ENCODE data around the gene TSHZ2.
A peak's percentile ranks its signal among the peaks of the same experiment; 100 is the strongest.
"Not testable (repeated sequence)": the region's sequence is repeated elsewhere in the genome, so short reads cannot be mapped to it uniquely, and the experiment has no call there.

The TSHZ2 gene

DNA sequence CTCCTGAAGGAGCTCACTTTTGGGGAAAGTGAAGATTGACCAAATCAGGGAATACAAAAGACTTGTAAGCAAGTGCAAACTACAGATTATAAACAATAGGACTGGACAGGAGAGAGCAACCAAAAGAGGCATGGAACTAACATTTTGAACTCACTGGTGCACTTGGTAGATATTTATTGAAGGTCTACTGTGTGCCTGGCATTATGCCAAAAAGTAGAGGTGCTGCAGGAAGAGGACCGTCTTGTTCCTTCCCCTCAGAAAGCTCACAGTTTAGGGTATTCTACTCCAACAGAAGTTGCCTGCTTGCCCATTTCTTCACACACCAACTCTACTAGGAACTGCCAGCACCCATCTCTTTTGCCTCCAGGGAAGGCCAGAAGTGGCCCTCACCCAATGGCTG is 10.0 kb upstream of the TSHZ2 start:
- DNase-seq (ENCODE audit: low read depth in 2 of 2) = no peak

DNA sequence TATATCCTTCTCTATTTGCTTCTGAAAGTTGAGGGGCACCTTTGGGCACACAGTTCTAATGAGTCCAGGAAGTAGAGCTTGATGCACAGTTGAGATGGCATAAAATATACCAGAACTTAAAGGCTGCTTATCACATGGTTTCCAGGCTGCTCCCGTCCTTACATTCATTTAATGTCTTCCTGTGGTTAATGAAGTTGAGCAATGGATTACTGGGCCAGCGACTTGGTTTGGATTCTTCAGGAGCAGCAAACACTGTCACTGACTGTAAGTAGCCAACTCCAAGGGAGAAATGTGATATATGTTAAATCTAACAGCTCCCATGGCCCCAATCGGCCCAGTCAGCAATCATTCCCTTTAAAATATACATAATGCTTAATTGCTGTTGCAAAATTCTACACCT is 9.0 kb upstream of the TSHZ2 start:
- DNase-seq (ENCODE audit: low read depth in 2 of 2) = no peak

DNA sequence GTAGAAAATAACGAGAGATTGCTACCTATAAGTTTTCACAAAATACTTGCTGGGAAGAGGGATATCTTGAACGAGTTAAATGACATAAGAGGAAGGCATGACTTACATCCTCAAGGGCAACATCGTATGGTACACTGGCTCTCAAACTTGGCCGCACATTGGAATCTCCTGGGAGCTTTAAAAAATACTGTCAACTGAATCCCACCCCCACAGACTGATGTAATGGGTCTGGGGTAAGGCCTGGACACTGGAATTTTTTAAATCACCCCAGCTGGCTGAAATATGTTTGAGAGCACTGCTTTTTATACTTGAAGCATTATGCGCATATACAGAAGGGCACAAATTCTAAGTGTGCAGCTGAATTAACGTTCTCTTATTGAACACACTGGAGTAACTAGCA is 8.0 kb upstream of the TSHZ2 start:
- no peak for DNase-seq (ENCODE audit: low read depth in 2 of 2)

DNA sequence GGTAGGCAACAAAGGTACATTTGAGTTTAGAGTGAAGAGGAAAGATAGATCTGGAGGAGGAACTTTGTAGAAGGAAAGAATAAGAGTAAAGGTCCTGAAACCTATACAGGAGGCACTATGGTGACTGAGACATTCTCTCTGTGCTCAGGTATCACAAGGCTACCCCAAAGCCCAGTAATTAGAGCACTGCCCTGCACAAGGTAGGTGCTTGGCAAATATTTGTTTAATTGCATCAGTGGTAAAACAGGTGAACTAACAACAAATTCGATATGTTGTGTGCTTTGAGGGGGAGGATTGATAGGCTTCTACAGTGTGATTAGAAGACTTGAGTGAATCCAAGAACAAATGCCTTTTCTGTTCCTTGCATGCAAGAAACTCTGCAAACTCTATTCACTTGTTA is 6.8 kb upstream of the TSHZ2 start:
- DNase-seq (ENCODE audit: low read depth in 2 of 2) = no peak

DNA sequence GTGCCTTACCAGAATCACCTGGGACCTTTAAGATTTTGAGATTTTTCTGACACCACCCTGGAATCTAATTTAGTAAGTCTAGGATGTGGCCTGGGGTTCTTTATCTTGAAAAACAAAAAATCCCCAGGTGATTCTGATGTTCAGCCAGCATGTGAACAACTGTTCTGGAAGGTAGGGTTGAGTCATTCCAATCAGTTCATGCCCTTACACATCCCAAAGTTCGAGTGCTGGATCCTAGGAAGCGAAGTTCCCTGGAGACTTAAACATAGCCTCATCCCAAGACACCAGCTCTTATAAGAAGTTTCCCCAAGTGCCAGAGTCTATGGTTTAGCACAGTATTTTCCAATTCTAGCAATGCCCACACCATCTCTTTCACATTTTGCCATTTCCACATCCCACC is 6.3 kb upstream of the TSHZ2 start:
- DNase-seq (ENCODE audit: low read depth in 2 of 2) = no peak

DNA sequence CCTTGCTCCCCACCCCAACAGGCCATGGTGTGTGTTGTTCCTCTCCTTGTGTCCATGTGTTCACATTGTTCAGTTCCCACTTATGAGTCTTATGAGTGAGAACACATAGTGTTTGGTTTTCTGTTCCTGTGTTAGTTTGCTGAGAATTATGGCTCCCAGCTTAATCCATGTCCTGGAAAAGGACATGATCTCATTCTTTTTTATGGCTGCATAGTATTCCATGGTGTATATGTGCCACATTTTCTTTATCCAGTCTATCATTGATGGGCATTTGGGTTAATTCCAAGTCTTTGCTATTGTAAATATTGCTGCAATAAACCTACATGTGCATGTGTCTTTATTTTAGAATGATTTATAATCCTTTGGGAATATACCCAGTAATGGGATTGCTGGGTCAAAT is 5.6 kb upstream of the TSHZ2 start:
- DNase-seq (ENCODE audit: low read depth in 2 of 2) = not testable (repeated sequence)

DNA sequence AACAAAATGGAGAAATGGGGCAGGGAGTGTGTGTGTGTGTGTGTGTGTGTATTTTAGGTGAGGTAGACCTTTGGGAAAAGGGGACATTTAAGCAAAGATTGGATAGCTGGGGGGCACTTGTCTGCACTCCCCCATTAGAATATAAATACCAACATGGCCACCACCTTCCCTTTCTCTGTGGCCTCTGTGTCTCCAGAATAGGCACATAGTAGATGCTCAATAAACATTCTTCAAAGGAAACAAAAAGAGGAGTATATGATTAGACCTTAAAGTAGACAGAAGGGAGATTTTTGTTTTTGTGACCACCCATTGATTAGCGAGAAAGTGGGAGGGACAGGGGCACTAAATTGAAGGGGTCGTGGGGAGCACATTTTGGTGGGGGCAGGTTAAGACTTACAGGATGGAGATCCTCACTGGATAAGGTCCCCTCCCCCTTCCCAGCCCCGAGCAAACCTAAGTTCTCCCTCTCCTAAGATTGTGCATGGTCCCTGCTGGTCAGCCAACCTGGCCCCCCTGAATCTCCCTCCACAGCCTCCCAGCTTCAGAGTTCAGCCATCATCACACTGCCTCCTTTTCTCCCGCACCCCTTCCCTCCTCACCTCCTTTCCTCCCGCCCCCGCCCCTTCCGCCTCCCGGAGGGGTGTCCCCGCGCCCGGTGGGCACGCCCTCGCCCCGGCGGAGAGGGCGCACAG is 514 bp upstream of the TSHZ2 start:
- DNase-seq (ENCODE audit: low read depth in 2 of 2) = no peak

DNA sequence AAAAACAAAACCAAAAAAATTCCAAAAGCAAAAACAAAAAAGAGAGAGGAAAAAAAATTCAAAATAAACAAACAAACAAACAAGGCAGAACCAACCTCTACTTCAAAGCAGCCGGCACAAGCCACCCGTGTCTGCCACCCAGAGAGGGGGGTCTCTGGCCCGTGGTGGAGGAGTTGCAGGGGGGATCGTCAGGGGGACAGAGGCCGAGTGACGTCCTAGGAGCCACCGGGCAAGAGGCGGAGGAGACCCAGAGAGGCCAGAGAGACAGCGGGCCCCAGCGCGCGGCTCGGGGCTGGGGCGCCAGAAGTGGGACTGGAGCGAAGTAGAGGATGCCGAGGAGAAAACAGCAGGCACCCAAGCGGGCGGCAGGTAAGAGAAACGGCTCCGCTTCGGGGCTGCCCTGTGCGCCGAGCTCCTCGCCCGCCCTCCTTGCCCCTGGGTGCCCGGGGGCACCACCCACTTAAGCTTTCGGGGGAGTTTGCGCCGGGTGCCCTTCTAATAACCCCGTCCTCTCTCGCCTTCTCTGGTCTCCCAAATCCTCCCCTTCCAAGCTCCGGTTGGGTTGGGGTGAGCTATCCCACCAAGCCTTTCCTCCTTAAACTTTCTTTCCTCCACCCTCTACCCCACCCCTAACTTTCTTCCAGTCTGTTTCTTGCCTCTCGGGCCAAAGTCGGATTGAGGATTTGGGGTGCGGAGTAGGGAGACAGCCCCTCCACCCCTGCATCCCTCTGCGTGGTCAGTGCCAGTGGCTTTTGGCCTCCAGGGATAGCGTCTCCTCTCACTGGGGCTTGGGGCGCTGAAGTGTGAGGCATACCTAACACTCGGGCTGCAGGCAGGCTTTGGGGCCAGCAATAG is 1.0 kb downstream of the TSHZ2 start:
- DNase-seq (ENCODE audit: low read depth in 2 of 2) = peak in 1 of 2 donors; percentile 35

DNA sequence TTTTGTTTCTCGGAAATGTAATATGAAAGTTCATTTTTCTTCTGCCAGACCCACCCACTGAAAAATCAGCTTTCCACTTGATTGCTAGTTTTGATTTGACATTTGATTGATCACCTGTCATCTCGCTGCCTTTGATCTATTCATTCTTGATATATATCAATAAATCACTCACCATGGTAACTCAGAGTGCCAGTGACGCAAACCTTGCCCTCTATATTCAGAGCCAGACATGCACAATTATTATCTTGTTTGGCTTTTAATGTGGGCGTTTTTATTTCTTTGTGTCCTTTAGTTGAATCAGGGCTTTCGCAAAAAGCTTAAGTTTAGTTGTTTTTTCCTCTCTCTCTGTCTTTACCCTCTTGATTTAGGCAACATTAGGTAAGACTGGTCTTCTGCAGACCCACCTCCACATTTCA is 2.0 kb downstream of the TSHZ2 start:
- DNase-seq (ENCODE audit: low read depth in 2 of 2) = no peak

DNA sequence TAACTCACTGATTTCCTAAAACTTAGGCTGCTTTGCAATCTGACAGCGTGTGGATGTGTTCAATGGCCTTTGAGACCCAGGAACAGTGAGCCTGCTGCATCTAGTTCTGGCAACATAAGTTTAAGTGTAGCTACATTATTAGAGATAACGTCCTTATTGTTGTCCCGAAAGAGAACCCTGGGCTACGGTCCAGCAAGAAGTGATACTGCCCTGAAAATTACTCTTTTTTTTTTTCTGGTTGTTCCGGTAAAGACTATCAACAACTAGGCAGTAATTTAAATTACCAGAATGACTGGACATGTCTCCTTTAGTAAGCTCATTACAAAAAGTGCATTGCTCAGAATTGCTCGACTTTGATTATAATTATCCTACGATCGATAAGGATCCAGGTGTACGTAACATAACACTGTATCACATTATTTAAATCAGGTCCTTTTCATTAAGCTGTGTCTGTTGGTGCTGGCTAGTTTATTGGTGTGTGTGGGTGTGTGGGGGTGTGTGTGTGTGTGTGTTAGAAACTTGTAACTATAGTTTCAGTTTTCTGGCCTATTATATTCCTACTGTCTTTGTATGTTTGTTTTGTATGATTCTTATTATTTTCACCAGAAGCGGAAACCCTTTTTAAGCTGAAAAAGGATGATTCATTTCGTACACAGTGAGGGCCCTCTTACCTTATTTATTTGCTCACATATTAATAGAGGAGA is 3.0 kb downstream of the TSHZ2 start:
- DNase-seq (ENCODE audit: low read depth in 2 of 2) = peak in 1 of 2 donors; percentile 9

DNA sequence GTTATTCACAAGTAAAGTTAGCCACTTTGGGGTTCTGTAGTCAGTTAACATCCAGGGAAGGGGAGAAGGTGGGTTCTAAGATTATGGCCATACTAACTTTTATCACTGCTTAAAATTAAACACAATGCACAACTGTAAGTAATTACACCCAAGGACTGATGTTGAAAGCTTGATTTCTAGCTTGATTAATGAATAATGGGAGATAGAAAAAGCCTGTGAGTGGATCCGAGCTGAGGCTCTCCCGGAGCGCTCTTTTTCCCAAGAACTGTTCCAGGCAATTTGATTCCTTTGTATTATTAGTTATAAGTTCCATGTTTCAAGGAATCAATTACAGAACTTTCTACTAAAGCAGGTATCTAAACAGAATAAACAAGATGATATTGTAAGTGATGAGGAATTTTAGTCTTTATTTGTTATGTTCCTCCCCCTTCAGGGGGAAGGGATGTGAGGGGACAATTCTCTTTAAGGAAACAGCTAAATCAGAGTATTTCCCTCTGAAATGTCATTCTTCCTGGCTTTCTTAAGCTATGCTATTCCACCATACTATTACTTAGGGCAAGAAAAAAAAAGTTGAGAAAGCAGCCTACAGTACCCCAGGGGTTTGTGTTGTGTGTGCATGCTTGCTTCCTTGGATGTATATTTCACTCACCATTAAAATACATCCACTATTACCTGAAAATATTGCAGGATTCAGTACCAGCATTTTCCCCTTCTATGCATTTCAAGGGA is 3.8 kb downstream of the TSHZ2 start:
- no peak for DNase-seq (ENCODE audit: low read depth in 2 of 2)

DNA sequence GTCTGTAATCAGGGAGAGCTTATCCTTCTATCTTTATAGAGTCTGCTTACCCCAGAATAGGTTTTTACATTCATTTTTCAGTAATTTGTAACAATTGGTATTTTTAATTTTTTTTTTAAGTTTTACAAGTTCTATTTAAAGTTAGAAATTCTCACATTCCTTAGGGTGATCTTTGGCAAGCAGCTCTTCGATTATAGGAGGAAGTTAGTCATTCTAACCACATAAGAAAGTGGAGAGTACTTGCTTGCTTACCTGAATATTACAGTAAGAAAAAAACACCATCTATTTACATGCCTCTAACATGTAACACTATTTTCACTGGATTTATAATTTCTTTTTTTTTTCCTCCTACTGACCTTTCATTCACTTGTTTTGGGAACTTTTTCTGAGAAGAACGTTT is 6.7 kb downstream of the TSHZ2 start:
- DNase-seq (ENCODE audit: low read depth in 2 of 2) = no peak

DNA sequence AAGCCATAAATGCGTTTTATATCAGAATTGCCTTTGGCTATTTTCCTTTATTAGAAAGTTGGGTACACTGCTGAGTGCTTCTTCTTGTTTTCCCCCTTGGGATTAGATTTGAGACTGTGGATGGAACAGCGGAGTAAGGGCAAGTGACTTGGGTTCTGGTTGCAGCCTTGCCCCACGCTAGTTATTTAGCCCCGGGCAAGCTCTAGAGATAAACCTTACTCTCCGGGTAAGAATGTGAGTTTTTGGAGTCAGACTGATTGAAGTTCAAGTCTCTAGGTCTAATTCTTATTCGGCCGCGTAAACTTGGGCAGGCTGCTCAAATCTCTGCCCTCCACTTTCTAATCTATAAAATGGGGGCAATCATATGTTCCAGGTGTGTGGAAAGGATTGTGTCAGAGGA is 8.9 kb downstream of the TSHZ2 start:
- no peak for DNase-seq (ENCODE audit: low read depth in 2 of 2)

DNA sequence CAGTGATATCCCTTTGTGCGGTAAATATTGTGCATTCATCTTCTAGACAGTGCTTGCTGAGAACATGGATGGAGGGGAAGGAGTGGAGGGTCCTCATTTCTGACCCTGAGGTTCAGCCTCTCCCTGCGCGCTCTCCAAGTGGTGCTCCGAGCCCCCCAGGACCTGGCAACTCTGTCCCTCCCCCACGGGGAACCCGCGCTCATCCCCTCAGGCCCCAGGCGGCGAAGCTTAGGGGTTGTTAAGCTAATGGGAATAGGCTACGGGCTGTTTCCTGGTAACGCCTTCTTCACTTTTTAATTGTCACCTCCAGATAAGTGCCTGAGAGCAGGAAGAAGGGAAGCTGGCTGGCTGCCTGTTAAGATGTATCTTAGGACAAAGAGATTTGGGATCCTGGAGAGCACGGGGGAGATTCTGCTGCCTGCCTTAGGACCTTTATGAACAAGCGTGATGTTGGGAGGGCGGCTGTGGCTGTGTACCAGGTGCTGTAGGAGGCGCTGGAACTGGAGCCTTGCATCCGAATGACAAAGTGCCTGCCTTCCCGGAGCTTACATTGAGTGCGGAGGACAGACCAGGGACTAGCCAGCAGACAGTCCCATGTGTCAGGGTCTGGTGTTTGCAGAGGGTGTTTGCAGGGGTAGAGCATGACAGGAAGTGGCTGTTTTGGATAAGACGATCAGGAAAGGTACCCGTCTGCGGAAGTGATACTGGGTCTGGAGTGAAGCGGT is 11.7 kb downstream of the TSHZ2 start:
- DNase-seq (ENCODE audit: low read depth in 2 of 2) = no peak

DNA sequence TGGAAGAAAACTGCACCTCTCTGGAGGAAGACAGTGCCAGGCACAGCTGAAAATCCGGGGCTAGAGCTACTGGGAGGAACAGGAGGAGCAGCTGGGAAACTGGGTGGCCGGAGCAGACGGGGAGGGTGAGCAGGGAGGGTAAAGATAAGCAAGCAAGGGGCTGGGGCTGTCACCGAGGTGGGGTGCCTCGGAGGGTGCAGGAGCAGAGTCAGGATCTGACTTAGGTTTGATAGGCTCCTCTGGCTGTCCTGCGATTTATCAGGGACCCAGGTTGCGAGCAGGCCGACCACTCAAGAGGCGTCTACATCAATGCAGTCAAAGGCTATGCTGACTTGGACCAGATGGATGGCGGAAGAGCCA is 12.3 kb downstream of the TSHZ2 start:
- no peak for DNase-seq (ENCODE audit: low read depth in 2 of 2)

DNA sequence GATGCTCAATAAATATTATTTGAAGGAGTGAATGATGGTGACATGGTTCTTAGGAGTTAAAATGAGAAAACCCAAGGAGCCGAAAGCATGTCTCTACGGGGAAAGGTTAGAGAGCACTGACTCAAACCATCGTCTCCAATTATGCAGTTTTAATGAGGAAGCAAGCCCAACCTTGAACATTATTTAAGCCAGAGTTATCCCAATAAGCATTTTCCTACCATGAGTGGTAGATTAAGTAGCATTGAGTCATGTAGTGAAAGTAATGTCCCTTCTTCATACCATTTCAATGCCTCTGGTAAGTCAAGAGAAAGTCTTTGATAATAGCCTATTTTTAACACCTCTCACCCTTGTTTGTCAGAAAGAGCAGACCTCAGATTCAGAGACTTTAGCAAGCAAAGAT is 13.5 kb downstream of the TSHZ2 start:
- no peak for DNase-seq (ENCODE audit: low read depth in 2 of 2)

DNA sequence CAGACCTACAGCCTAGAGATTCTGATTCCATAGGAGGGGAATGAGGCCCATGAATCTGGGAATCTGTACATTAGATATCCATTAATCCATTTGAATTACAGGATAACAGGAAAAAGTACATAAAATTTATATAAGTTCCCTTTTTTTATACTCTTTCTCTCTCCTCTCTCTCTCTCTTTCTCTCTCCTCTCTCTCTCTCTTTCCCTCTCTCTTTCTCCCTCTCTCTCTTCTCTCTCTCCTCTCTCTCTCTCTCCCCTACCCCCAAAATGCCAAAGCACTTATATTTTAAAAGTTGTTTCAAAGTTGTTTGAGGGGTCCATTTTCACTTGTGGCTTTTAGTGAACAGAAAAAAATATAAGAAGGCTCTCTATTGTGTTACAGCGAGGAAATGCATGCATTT is 15.1 kb downstream of the TSHZ2 start:
- no peak for DNase-seq (ENCODE audit: low read depth in 2 of 2)

DNA sequence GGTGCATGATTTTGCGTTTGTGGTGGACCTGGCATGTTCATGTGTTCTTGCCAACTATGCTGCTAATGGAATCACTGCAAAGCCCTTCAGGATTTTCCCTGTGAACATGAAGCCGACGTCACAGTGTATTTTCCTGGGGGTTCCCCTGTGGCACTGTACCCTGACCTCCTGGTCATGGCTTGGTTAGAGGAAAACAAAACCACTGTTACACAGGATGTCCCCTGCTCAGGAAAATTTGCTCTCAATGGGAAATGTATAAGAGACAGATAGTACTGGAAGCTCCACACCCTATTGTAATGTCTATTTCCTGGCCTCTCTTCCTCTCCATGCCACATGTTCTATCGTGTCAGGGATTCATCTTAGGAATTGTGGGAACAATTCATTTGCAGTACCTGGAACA is 19.7 kb downstream of the TSHZ2 start:
- no peak for DNase-seq (ENCODE audit: low read depth in 2 of 2)

DNA sequence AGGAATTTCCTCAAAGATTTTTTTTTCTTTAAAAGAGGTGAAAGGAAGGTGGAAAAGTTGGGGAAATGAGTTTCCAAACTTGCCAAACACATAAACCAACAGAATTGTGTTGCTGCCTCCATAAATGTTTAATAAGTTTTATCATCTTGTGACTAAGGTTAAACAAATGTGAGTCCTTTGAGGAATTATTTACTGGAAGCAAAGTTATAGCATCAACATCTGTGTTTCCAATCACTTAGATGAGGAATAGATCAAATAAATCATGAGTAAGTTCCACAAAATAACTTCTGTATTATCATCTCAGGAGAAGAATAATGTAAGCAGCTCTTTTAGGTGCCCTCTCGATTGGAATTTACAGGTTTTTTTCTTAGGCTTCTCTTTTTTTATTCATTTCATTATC is 20.5 kb downstream of the TSHZ2 start:
- no peak for DNase-seq (ENCODE audit: low read depth in 2 of 2)

DNA sequence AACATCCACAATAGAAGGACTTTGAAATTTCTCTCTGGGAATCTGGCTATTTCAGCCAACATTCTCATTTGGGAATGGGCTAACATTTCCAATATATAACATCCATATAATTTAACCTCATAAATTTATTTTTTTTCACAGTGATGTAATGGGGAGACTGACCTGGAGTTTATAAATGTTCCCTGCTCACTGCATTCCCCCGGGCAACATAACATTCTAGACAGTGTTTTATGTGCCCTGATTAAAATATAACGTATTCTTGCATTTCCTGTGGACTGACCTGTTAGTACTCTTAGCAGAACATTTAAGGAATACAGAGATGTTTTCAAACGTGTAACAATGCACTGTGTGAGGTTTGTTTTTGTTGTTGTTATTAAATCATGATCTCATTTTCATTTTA is 20.9 kb downstream of the TSHZ2 start:
- DNase-seq (ENCODE audit: low read depth in 2 of 2) = no peak

DNA sequence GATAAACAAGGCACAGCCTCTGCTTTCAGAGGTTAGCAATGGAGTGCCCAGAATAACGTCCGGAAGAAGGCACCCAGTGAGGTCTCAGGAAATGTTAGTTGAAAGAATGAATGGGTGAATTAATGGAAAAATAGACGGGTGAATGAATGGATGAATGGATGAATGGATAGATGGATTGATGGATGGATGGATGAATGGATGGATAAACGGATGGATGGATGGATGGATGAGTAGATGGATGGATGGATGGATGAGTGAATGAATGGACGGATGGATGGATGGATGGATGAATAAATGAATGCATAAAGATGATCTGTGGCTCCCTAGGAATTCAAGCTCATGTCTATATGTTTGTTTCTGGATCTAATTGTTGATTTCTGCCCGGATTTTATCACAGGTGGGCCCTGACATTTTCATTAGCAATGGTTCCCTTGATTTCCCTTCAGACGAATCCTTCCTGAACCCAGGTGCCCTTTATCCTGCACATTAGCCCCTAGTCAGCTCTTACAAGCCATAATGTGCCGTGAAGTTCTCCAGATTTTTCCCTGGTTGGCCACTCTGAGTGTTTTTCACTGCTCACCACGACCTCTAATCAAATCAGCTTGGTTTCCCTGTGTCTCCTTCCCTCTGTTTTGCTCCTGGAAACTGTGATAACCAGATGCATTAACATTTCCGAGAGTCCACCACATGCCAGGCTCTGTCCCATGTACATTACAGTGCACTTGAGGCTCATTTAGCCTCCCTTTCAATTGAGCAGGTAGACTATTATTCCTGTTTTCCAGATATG is 22.2 kb downstream of the TSHZ2 start:
- DNase-seq (ENCODE audit: low read depth in 2 of 2) = no peak

Data from stimulated activated CD4-positive, alpha-beta T cell treated with anti-CD3 and anti-CD28 coated beads, Interleukin-1b, Interleukin-23, amount 100 ng/mL, for 4 hours (primary cell).